ENCODE results near the gene PCID2.

DNA sequence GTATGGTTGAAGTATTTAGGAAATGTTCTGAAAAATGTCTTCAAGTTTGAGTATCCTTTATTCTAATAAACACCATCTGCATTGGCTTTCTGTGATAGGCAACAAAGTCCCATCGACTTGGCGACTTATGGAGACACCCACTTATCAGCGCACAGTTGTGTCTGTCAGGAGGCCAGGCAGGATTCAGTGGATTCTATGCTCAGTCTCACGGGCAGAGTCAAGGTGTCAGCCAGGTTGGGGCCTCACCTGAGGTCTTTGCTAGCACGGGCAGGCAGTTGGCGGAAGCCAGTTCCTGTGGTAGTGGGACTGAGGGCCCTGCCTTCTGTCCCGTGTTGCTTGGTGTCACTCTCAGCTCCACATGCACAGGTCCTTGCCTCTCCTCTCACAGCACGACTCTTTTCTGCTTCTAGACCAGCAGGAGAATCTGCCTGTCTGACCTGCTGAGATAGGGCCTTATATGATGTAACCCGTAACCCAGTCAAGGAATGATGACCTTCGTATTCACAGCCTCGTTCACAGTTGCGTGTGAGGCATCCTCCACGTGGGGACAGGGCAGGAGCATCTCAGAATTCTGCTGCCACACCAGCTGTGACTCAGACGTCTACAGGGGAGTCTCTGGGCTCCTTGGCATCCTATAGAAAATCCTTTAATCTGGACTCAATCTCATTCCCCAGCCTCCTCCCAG, 10.9 kb upstream of the PCID2 start:
- TF ChIP-seq, protein P1, sequence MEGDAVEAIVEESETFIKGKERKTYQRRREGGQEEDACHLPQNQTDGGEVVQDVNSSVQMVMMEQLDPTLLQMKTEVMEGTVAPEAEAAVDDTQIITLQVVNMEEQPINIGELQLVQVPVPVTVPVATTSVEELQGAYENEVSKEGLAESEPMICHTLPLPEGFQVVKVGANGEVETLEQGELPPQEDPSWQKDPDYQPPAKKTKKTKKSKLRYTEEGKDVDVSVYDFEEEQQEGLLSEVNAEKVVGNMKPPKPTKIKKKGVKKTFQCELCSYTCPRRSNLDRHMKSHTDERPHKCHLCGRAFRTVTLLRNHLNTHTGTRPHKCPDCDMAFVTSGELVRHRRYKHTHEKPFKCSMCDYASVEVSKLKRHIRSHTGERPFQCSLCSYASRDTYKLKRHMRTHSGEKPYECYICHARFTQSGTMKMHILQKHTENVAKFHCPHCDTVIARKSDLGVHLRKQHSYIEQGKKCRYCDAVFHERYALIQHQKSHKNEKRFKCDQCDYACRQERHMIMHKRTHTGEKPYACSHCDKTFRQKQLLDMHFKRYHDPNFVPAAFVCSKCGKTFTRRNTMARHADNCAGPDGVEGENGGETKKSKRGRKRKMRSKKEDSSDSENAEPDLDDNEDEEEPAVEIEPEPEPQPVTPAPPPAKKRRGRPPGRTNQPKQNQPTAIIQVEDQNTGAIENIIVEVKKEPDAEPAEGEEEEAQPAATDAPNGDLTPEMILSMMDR (IDR thresholded peaks at IDR 0.05): no peak
- TF ChIP-seq POLR2AphosphoS5 (IDR thresholded peaks at IDR 0.05): no peak
